Measurements from ENCODE around the gene NUCB2. TPM values are rescaled to one million over a fixed set of nuclear protein-coding genes. Genes with fewer than 3 reads are reported as not detected.
"Not testable (repeated sequence)": the region's sequence is repeated elsewhere in the genome, so short reads cannot be mapped to it uniquely, and the experiment has no call there.

Gene NUCB2
- total RNA-seq, 6 donors from 2014 or later: 24.0 to 167 (median 42.5) TPM

GRCh38 chr11:17259519-17259918, 17.0 kb upstream of the NUCB2 start:
- DNase-seq (no peak), ATAC-seq (ENCODE audit: low FRiP score in 2 of 2) (no peak)
- Histone ChIP-seq H3K9me3 (no peaks in the 10 kb centered on the region), H3K4me3 (no peak overlapping the region), H3K27me3 (no peaks in the 10 kb centered on the region), H3K36me3 (no peaks in the 10 kb centered on the region), H3K4me1 (peaks cover 0 to 6% (median 0%) of the 10 kb centered on the region in 4 donors), H3K27ac (no peak overlapping the region)
- TF ChIP-seq POLR2AphosphoS5 (IDR thresholded peaks at IDR 0.05) (no peak), CTCF (IDR thresholded peaks at IDR 0.05) (no peak), EP300 (IDR thresholded peaks at IDR 0.05) (no peak), POLR2A (IDR thresholded peaks at IDR 0.05) (no peak)
- 90 to 95% methylated on average over 1 of the region's 1 CpG for WGBS, 2 donors

GRCh38 chr11:17260020-17260419, 16.5 kb upstream of the NUCB2 start:
- H3K27ac ChIP-seq: no peak overlapping the region
- peaks cover 0 to 6% (median 0%) of the 10 kb centered on the region in 4 donors for H3K4me1 ChIP-seq
- H3K27me3 ChIP-seq: no peaks in the 10 kb centered on the region
- H3K36me3 ChIP-seq: no peaks in the 10 kb centered on the region
- no peak for TF ChIP-seq EP300 (IDR thresholded peaks at IDR 0.05)
- no peak for TF ChIP-seq POLR2A (IDR thresholded peaks at IDR 0.05)
- TF ChIP-seq CTCF (IDR thresholded peaks at IDR 0.05): no peak
- TF ChIP-seq POLR2AphosphoS5 (IDR thresholded peaks at IDR 0.05): no peak
- H3K4me3 ChIP-seq: no peak overlapping the region
- ATAC-seq (ENCODE audit: low FRiP score in 2 of 2): no peak
- no peaks in the 10 kb centered on the region for H3K9me3 ChIP-seq
- DNase-seq: no peak

DNA sequence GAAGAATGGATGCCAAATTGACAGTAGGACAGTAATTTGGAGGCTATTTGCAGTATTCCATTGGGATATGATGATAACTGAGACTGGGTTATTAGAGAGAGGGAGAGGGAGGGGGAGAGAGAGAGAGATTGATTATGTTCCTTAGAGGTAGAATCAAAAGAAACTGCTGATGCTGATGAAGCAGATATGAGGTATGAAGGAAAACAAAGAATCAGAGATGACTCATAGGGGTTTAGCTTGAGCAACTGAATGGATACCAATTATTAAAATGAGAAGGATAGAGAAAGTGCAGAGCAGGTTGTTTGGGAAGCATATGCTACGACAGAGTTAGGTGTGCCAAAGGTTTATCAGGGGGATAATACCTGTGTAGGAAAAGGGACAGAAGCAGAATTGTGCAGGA, 12.8 kb upstream of the NUCB2 start:
- 76 to 88% methylated on average over 1 of the region's 1 CpG for WGBS, 2 donors
- no peak overlapping the region for H3K27ac ChIP-seq
- no peak for DNase-seq
- no peak overlapping the region for H3K4me3 ChIP-seq
- no peaks in the 10 kb centered on the region for H3K4me1 ChIP-seq
- H3K27me3 ChIP-seq: no peaks in the 10 kb centered on the region
- ATAC-seq (ENCODE audit: low FRiP score in 2 of 2): no peak
- no peaks in the 10 kb centered on the region for H3K9me3 ChIP-seq
- H3K36me3 ChIP-seq: no peaks in the 10 kb centered on the region
- TF ChIP-seq POLR2AphosphoS5 (IDR thresholded peaks at IDR 0.05) (no peak), EP300 (IDR thresholded peaks at IDR 0.05) (no peak), POLR2A (IDR thresholded peaks at IDR 0.05) (no peak), CTCF (IDR thresholded peaks at IDR 0.05) (no peak)

DNA sequence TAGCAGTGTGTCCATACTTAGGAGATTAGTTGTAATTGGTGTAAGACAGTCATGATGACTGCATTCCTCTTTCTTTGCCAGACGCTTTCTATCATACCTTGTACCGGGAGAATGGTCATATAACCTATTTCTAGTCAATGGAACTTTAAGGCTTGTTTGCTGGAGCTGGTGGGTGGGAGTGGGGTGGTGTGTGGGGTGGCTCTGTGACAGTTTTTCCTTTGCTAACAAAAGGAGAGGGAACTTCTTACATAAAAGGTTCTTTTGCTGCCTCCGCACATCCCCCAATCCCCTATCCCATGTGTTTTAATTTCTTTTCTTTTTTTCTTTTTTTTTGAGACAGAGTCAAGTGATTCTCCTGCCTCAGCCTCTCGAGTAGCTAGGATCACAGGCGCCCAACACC, 9.8 kb upstream of the NUCB2 start:
- TF ChIP-seq CTCF (IDR thresholded peaks at IDR 0.05) (no peak), EP300 (IDR thresholded peaks at IDR 0.05) (no peak), POLR2AphosphoS5 (IDR thresholded peaks at IDR 0.05) (no peak), POLR2A (IDR thresholded peaks at IDR 0.05) (no peak)
- no peaks in the 10 kb centered on the region for H3K4me1 ChIP-seq
- WGBS, 2 donors: 86 to 92% methylated on average over 5 of the region's 5 CpGs

DNA sequence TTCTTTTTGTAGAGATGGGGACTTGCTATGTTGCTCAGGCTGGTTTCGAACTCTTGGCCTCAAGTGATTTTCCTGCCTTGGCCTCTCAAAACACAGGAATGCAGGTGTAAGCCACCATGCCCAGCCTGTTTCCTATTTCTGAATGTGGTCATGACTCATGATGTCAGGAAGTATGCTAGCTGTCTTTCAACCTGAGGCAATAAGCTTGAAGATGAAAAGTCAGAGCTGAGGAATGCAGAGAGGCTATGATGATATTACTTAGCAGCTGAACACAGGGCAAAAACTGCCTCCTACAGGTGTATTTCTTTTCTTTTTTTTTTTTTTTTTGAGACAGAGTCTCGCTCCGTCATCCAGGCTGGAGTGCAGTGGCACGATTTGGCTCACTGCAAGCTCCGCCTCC, 9.0 kb upstream of the NUCB2 start:
- TF ChIP-seq EP300 (IDR thresholded peaks at IDR 0.05): no peak
- no peak for TF ChIP-seq POLR2AphosphoS5 (IDR thresholded peaks at IDR 0.05)
- TF ChIP-seq CTCF (IDR thresholded peaks at IDR 0.05): no peak
- no peak overlapping the region for H3K4me3 ChIP-seq
- no peaks in the 10 kb centered on the region for H3K36me3 ChIP-seq
- WGBS, 2 donors: 84 to 92% methylated on average over 5 of the region's 5 CpGs
- no peak for ATAC-seq (ENCODE audit: low FRiP score in 2 of 2)
- no peaks in the 10 kb centered on the region for H3K4me1 ChIP-seq
- no peaks in the 10 kb centered on the region for H3K27me3 ChIP-seq
- H3K9me3 ChIP-seq: no peaks in the 10 kb centered on the region
- H3K27ac ChIP-seq: no peak overlapping the region
- no peak for DNase-seq

More for the DNA sequence above, 9.8 kb upstream of the NUCB2 start:
- Histone ChIP-seq H3K36me3 (no peaks in the 10 kb centered on the region), H3K9me3 (no peaks in the 10 kb centered on the region), H3K27me3 (no peaks in the 10 kb centered on the region), H3K27ac (no peak overlapping the region), H3K4me3 (no peak overlapping the region)
- DNase-seq: no peak
- no peak for ATAC-seq (ENCODE audit: low FRiP score in 2 of 2)

DNA sequence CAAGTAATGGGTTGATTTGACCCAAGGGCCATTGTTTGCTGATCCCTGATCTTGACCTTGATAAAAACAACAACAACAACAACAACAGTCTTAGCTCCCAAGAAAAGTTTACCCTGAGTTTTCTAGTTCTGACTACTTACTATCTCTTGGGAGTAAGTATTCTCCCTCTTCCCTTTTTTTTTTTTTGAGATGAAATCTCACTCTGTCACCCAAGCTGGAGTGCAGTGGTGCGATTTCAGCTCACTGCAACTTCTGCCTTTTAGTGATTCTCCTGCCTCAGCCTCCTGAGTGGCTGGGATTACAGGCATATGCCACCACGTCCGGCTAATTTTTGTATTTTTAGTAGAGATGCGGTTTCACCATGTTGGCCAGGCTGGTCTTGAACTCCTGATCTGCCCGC, 8.0 kb upstream of the NUCB2 start:
- DNase-seq; H3K4me3 ChIP-seq; ATAC-seq (ENCODE audit: low FRiP score in 2 of 2); H3K9me3 ChIP-seq; H3K27me3 ChIP-seq; H3K36me3 ChIP-seq; H3K4me1 ChIP-seq; H3K27ac ChIP-seq: not testable (repeated sequence)
- WGBS, 2 donors: 87 to 88% methylated on average over 5 of the region's 5 CpGs
